ENCODE data around the gene DMD. TPM values are rescaled to one million over a fixed set of nuclear protein-coding genes. Genes with fewer than 3 reads are reported as not detected.

The DMD gene
- 51.8 and 53.1 TPM in 2 replicates for total RNA-seq
- total RNA-seq (2013): 6.1 TPM
- 2.0 and 2.7 TPM in 2 replicates for polyA plus RNA-seq
- 2.8 and 3.0 TPM in 2 replicates for polyA minus RNA-seq

GRCh38 chrX:33211356-33212260 is at the start of gene DMD:
DMD (minus strand) TSS chrX:33211549; CDS start chrX:33211312, 237 bp downstream.
- H3K4me2 ChIP-seq (replicated peaks; ENCODE audit: low read depth, low read length, poor library complexity, severe bottlenecking): no peak within 1 kb of the TSS
- H3K27ac ChIP-seq (ENCODE audit: low read length in 2 of 2): no peak within 1 kb of the TSS
- no peak for ATAC-seq (ENCODE audit: low read depth)
- H3K36me3 ChIP-seq (replicated peaks in 1 of 2; ENCODE audit: control extremely low read depth in 1 of 2, control insufficient read depth in 1 of 2, extremely low read depth in 1 of 2, insufficient read depth in 2 of 2, low read length in 1 of 2): no peaks in the 10 kb centered on the region
- no peaks in the 10 kb centered on the region for H3K79me2 ChIP-seq (ENCODE audit: control insufficient read depth, insufficient read depth, low read length)
- H3K4me3 ChIP-seq (ENCODE audit: control extremely low read depth in 1 of 5, extremely low read depth in 1 of 5, insufficient read depth in 1 of 5, low read depth in 2 of 5, low read length in 4 of 5): no peak within 1 kb of the TSS
- ChIA-PET POLR2A (no interaction called here), CTCF (no interaction called here)
- no peaks in the 10 kb centered on the region for H4K20me1 ChIP-seq (ENCODE audit: control insufficient read depth, insufficient read depth, low read length, poor library complexity, severe bottlenecking)
- WGBS (ENCODE audit: insufficient coverage): 93% methylated on average over 2 of the region's 6 CpGs
- H3K4me1 Mint-ChIP-seq: no peaks in the 10 kb centered on the region
- H2AFZ ChIP-seq (ENCODE audit: insufficient read depth, low read depth, low read length, poor library complexity, severe bottlenecking): no peak within 1 kb of the TSS
- H3K9ac ChIP-seq (ENCODE audit: low read length): no peak within 1 kb of the TSS
- no peak within 1 kb of the TSS for H3K27ac Mint-ChIP-seq
- H3K9me3 ChIP-seq (ENCODE audit: control extremely low read depth in 1 of 3, control insufficient read depth in 2 of 3, insufficient read depth in 1 of 3, low read length in 2 of 3): no peaks in the 10 kb centered on the region
- no peaks in the 10 kb centered on the region for H3K4me1 ChIP-seq (ENCODE audit: control insufficient read depth in 2 of 2, insufficient read depth in 2 of 2, low read length in 2 of 2)
- no peak for DNase-seq
- peaks cover 2% of the 10 kb centered on the region for H3K9me3 Mint-ChIP-seq (ENCODE audit: insufficient read depth)
- H3K27me3 Mint-ChIP-seq: no peaks in the 10 kb centered on the region
- H3K27me3 ChIP-seq (replicated peaks in 1 of 4; ENCODE audit: control extremely low read depth in 1 of 4, control insufficient read depth in 3 of 4, insufficient read depth in 4 of 4, low read length in 3 of 4): no peaks in the 10 kb centered on the region
- intact Hi-C loops (cut with micrococcal nuclease): no loop called here
- no peak within 1 kb of the TSS for H3K4me3 Mint-ChIP-seq
- TF ChIP-seq CTCF (IDR thresholded peaks at IDR 0.05) (no peak), EZH2 (IDR thresholded peaks at IDR 0.05; ENCODE audit: borderline replicate concordance, insufficient read depth, low read depth, low read length, poor library complexity, severe bottlenecking) (no peak)

- Mint-ChIP-seq H3K27me3 (no peaks in the 10 kb centered on the region), H3K27ac (no peak overlapping the region), H3K9me3 (ENCODE audit: insufficient read depth) (no peaks in the 10 kb centered on the region), H3K4me3 (no peak overlapping the region), H3K4me1 (no peaks in the 10 kb centered on the region)
- Histone ChIP-seq H3K9ac (ENCODE audit: low read length) (no peak overlapping the region), H2AFZ (ENCODE audit: insufficient read depth, low read depth, low read length, poor library complexity, severe bottlenecking) (no peak overlapping the region), H3K36me3 (replicated peaks in 1 of 2; ENCODE audit: control extremely low read depth in 1 of 2, control insufficient read depth in 1 of 2, extremely low read depth in 1 of 2, insufficient read depth in 2 of 2, low read length in 1 of 2) (no peaks in the 10 kb centered on the region), H4K20me1 (ENCODE audit: control insufficient read depth, insufficient read depth, low read length, poor library complexity, severe bottlenecking) (no peaks in the 10 kb centered on the region), H3K27ac (ENCODE audit: low read length in 2 of 2) (no peak overlapping the region), H3K9me3 (ENCODE audit: control extremely low read depth in 1 of 3, control insufficient read depth in 2 of 3, insufficient read depth in 1 of 3, low read length in 2 of 3) (no peaks in the 10 kb centered on the region), H3K4me2 (replicated peaks; ENCODE audit: low read depth, low read length, poor library complexity, severe bottlenecking) (no peak overlapping the region), H3K4me3 (ENCODE audit: control extremely low read depth in 1 of 5, extremely low read depth in 1 of 5, insufficient read depth in 1 of 5, low read depth in 2 of 5, low read length in 4 of 5) (no peak overlapping the region), H3K79me2 (ENCODE audit: control insufficient read depth, insufficient read depth, low read length) (no peaks in the 10 kb centered on the region), H3K4me1 (ENCODE audit: control insufficient read depth in 2 of 2, insufficient read depth in 2 of 2, low read length in 2 of 2) (no peaks in the 10 kb centered on the region), H3K27me3 (replicated peaks in 1 of 4; ENCODE audit: control extremely low read depth in 1 of 4, control insufficient read depth in 3 of 4, insufficient read depth in 4 of 4, low read length in 3 of 4) (no peaks in the 10 kb centered on the region)
- DNase-seq (no peak), ATAC-seq (ENCODE audit: low read depth) (no peak)
- no CpG with 5 or more reads among the region's 1 CpG for WGBS (ENCODE audit: insufficient coverage)
- no peak for TF ChIP-seq EZH2 (IDR thresholded peaks at IDR 0.05; ENCODE audit: borderline replicate concordance, insufficient read depth, low read depth, low read length, poor library complexity, severe bottlenecking)
- no peak for TF ChIP-seq CTCF (IDR thresholded peaks at IDR 0.05)
- CTCF ChIA-PET: no interaction called here
- intact Hi-C loops (cut with micrococcal nuclease): no loop called here
- POLR2A ChIA-PET: no interaction called here
Measured at GRCh38 chrX:33252306-33252825, 41.0 kb upstream of the DMD start.
